Peyer's patch (tissue), 4 donors: ENCODE results near the gene NFASC.

Experiments used
- POLR2A ChIP-seq, 2 donors: fragments of 450-650 bp; IDR thresholded peaks; one replicate each; pipeline ENCODE4 v1.5.1; 2017; ENCODE audit warnings: antibody characterized with exemption in 2 of 2, mild to moderate bottlenecking in 2 of 2, moderate library complexity in 2 of 2
- TF ChIP-seq, protein P1 (sequence below), 6 experiments: fragments of 450-650 bp in 4 of 6; fragments of 200-600 bp in 2 of 6; sonication (generic) in 1 of 6; IDR thresholded peaks; one replicate each; pipeline ENCODE4 v1.5.1; 2017 to 2019; ENCODE audit warnings: antibody characterized with exemption in 6 of 6, mild to moderate bottlenecking in 3 of 6, moderate library complexity in 1 of 6

DNA sequence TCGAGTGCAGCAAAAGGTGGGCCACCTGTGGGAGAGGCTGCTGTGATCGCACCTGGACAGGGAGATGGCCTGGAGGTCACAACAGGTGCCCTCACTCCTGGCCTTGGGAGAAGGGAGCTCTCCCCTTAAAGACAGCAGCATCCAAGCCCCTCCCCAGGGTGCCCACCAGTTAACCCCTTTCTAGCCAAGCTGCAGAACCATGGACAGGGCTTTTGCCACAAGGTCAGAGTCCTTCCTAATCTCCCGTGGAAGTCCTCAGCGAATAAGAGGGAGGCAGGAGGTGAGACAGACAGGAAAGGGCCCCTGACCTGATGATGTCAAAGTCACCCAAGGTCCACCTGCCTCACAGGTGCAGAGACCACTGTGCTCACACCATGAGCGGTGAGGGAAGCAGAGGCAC, 174.1 kb downstream of the NFASC start:
- TF ChIP-seq, protein P1, sequence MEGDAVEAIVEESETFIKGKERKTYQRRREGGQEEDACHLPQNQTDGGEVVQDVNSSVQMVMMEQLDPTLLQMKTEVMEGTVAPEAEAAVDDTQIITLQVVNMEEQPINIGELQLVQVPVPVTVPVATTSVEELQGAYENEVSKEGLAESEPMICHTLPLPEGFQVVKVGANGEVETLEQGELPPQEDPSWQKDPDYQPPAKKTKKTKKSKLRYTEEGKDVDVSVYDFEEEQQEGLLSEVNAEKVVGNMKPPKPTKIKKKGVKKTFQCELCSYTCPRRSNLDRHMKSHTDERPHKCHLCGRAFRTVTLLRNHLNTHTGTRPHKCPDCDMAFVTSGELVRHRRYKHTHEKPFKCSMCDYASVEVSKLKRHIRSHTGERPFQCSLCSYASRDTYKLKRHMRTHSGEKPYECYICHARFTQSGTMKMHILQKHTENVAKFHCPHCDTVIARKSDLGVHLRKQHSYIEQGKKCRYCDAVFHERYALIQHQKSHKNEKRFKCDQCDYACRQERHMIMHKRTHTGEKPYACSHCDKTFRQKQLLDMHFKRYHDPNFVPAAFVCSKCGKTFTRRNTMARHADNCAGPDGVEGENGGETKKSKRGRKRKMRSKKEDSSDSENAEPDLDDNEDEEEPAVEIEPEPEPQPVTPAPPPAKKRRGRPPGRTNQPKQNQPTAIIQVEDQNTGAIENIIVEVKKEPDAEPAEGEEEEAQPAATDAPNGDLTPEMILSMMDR (IDR thresholded peaks at IDR 0.05) = no peak
- TF ChIP-seq POLR2A (IDR thresholded peaks at IDR 0.05) = no peak
